ENCODE measurements around the gene TSPO.
"Not testable (repeated sequence)": the region's sequence is repeated elsewhere in the genome, so short reads cannot be mapped to it uniquely, and the experiment has no call there.

Gene TSPO

GRCh38 chr22:43129426-43130425 is 21.6 kb upstream of the TSPO start:
- in situ Hi-C loops (cut with MboI; ENCODE audit: low sequenced_read_pairs): no loop called here

- in situ Hi-C loops (cut with MboI; ENCODE audit: low sequenced_read_pairs): no loop called here
Observed at GRCh38 chr22:43131773-43132501, 19.4 kb upstream of the TSPO start.

GRCh38 chr22:43133401-43133800 is 18.0 kb upstream of the TSPO start:
- in situ Hi-C loops (cut with MboI; ENCODE audit: low sequenced_read_pairs): no loop called here

GRCh38 chr22:43134553-43134952 is 16.8 kb upstream of the TSPO start:
- in situ Hi-C loops (cut with MboI; ENCODE audit: low sequenced_read_pairs): no loop called here

GRCh38 chr22:43135565-43135964 is 15.8 kb upstream of the TSPO start:
- in situ Hi-C loops (cut with MboI; ENCODE audit: low sequenced_read_pairs): no loop called here

- in situ Hi-C loops (cut with MboI; ENCODE audit: low sequenced_read_pairs): no loop called here
Observed at GRCh38 chr22:43136255-43136654, 15.1 kb upstream of the TSPO start.

GRCh38 chr22:43136801-43137200 is 14.6 kb upstream of the TSPO start:
- in situ Hi-C loops (cut with MboI; ENCODE audit: low sequenced_read_pairs): no loop called here

GRCh38 chr22:43142880-43143562 is 8.3 kb upstream of the TSPO start, which contains the start of gene MCAT:
TSS of gene MCAT (minus strand) at chr22:43143398. CDS start at chr22:43143348, 50 bp downstream.
- in situ Hi-C loops (cut with MboI; ENCODE audit: low sequenced_read_pairs): no loop called here

GRCh38 chr22:43144949-43145348 is 6.4 kb upstream of the TSPO start:
- in situ Hi-C loops (cut with MboI; ENCODE audit: low sequenced_read_pairs): no loop called here

GRCh38 chr22:43145371-43145770 is 6.0 kb upstream of the TSPO start:
- in situ Hi-C loops (cut with MboI; ENCODE audit: low sequenced_read_pairs): not testable (repeated sequence)

GRCh38 chr22:43146332-43146731 is 5.0 kb upstream of the TSPO start:
- in situ Hi-C loops (cut with MboI; ENCODE audit: low sequenced_read_pairs): not testable (repeated sequence)

GRCh38 chr22:43147821-43148220 is 3.5 kb upstream of the TSPO start:
- in situ Hi-C loops (cut with MboI; ENCODE audit: low sequenced_read_pairs): no loop called here

- in situ Hi-C loops (cut with MboI; ENCODE audit: low sequenced_read_pairs): no loop called here
Observed at GRCh38 chr22:43148581-43148980, 2.8 kb upstream of the TSPO start.

GRCh38 chr22:43150731-43151206 is 590 bp upstream of the TSPO start:
- in situ Hi-C loops (cut with MboI; ENCODE audit: low sequenced_read_pairs): no loop called here

- in situ Hi-C loops (cut with MboI; ENCODE audit: low sequenced_read_pairs): no loop called here
Observed at GRCh38 chr22:43152003-43152356, 621 bp downstream of the TSPO start.

GRCh38 chr22:43152357-43153071 is 1.2 kb downstream of the TSPO start:
- in situ Hi-C loops (cut with MboI; ENCODE audit: low sequenced_read_pairs): no loop called here

GRCh38 chr22:43153899-43154298 is 2.5 kb downstream of the TSPO start:
- in situ Hi-C loops (cut with MboI; ENCODE audit: low sequenced_read_pairs): no loop called here

- in situ Hi-C loops (cut with MboI; ENCODE audit: low sequenced_read_pairs): no loop called here
Observed at GRCh38 chr22:43154887-43155536, 3.7 kb downstream of the TSPO start.

- in situ Hi-C loops (cut with MboI; ENCODE audit: low sequenced_read_pairs): no loop called here
Observed at GRCh38 chr22:43155789-43156188, 4.4 kb downstream of the TSPO start.

GRCh38 chr22:43156413-43156812 is 5.1 kb downstream of the TSPO start:
- in situ Hi-C loops (cut with MboI; ENCODE audit: low sequenced_read_pairs): no loop called here
